ENCODE measurements around the gene FERMT2. TPM values are rescaled to one million over a fixed set of nuclear protein-coding genes. Genes with fewer than 3 reads are reported as not detected.

The FERMT2 gene
- total and polyA plus RNA-seq, 8 donors: 25.9 to 213 (median 63.3) TPM

DNA sequence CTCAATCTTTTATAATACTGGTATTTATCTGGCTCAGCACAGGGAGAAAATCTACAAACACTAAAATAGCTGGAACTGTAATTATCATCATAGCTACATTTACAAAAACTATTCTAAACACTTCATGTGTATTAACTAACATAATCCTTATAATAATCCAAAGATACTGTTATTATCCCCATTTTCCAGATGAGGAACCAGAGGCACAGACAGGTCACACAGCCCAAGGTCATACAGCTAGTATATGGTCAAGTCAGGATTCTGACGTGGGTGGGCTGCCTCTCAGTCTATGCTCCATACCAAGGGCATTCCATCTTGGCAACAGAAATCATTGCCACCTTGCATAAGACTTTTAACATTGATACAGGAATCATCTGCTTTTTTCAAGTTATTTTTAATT is 11.4 kb downstream of the FERMT2 start:
- intact Hi-C loops (cut with DNase I; ENCODE audit: low total_unique reads): no loop called here
- Histone ChIP-seq H3K27ac (no peak overlapping the region), H3K9me3 (no peaks in the 10 kb centered on the region), H3K27me3 (no peaks in the 10 kb centered on the region), H3K36me3 (no peaks in the 10 kb centered on the region), H3K4me3 (no peak overlapping the region), H3K4me1 (peaks cover 0 to 86% (median 34%) of the 10 kb centered on the region in 4 donors)
- DNase-seq: no peak
- no peak for TF ChIP-seq EP300 (IDR thresholded peaks at IDR 0.05)
- TF ChIP-seq, protein P1, sequence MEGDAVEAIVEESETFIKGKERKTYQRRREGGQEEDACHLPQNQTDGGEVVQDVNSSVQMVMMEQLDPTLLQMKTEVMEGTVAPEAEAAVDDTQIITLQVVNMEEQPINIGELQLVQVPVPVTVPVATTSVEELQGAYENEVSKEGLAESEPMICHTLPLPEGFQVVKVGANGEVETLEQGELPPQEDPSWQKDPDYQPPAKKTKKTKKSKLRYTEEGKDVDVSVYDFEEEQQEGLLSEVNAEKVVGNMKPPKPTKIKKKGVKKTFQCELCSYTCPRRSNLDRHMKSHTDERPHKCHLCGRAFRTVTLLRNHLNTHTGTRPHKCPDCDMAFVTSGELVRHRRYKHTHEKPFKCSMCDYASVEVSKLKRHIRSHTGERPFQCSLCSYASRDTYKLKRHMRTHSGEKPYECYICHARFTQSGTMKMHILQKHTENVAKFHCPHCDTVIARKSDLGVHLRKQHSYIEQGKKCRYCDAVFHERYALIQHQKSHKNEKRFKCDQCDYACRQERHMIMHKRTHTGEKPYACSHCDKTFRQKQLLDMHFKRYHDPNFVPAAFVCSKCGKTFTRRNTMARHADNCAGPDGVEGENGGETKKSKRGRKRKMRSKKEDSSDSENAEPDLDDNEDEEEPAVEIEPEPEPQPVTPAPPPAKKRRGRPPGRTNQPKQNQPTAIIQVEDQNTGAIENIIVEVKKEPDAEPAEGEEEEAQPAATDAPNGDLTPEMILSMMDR (IDR thresholded peaks at IDR 0.05): no peak
- TF ChIP-seq POLR2AphosphoS5 (IDR thresholded peaks at IDR 0.05): no peak
- WGBS, 5 donors: 63 to 83% (median 69%) methylated on average over 1 of the region's 1 CpG

DNA sequence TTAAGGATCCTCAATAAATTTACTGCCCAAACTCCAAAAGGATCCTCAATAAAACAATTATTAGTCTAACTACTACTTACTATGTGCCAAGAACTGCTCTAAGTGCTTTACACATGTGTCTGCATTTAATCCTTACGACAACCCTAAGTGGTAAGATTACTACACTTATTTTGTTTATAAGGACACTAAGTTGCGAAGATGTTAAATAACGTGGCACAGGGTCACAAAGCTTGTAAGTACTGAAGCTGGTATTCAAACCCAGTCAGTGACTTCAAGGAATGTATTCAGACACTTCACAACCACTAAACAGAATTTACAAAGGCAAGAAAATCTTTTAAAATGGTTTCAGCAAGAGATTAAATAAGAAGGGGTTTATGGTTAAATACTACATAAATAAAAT is 13.0 kb downstream of the FERMT2 start:
- no peaks in the 10 kb centered on the region for H3K27me3 ChIP-seq
- intact Hi-C loops (cut with DNase I; ENCODE audit: low total_unique reads): no loop called here
- no peak overlapping the region for H3K4me3 ChIP-seq
- peaks cover 0 to 82% (median 31%) of the 10 kb centered on the region in 4 donors for H3K4me1 ChIP-seq
- whole genome bisulfite sequencing, 5 donors: 75 to 89% (median 80%) methylated on average over 3 of the region's 3 CpGs
- H3K9me3 ChIP-seq: no peaks in the 10 kb centered on the region
- no peak for DNase-seq
- TF ChIP-seq POLR2AphosphoS5 (IDR thresholded peaks at IDR 0.05) (no peak), POLR2A (IDR thresholded peaks at IDR 0.05) (no peak), EP300 (IDR thresholded peaks at IDR 0.05) (no peak)
- TF ChIP-seq, protein P1 (IDR thresholded peaks at IDR 0.05): no peak
- no peaks in the 10 kb centered on the region for H3K36me3 ChIP-seq
- H3K27ac ChIP-seq: no peak overlapping the region

GRCh38 chr14:52937306-52937705 is 13.5 kb downstream of the FERMT2 start:
- TF ChIP-seq POLR2AphosphoS5 (IDR thresholded peaks at IDR 0.05) (no peak), EP300 (IDR thresholded peaks at IDR 0.05) (no peak), POLR2A (IDR thresholded peaks at IDR 0.05) (no peak)
- TF ChIP-seq, protein P1 (IDR thresholded peaks at IDR 0.05): no peak
- no peak for DNase-seq
- H3K36me3 ChIP-seq: no peaks in the 10 kb centered on the region
- H3K27ac ChIP-seq: no peak overlapping the region
- H3K4me3 ChIP-seq: no peak overlapping the region
- no peaks in the 10 kb centered on the region for H3K27me3 ChIP-seq
- 60 to 76% (median 75%) methylated on average over 4 of the region's 4 CpGs for WGBS, 5 donors
- peaks cover 0 to 77% (median 32%) of the 10 kb centered on the region in 4 donors for H3K4me1 ChIP-seq
- intact Hi-C loops (cut with DNase I; ENCODE audit: low total_unique reads): no loop called here
- no peaks in the 10 kb centered on the region for H3K9me3 ChIP-seq

GRCh38 chr14:52936437-52936836 is 14.4 kb downstream of the FERMT2 start:
- intact Hi-C loops (cut with DNase I; ENCODE audit: low total_unique reads): no loop called here
- H3K4me1 ChIP-seq: peaks cover 0 to 76% (median 34%) of the 10 kb centered on the region in 4 donors

More at GRCh38 chr14:52936437-52936836, 14.4 kb downstream of the FERMT2 start:
- H3K36me3 ChIP-seq: no peaks in the 10 kb centered on the region
- H3K27me3 ChIP-seq: no peaks in the 10 kb centered on the region
- no peak for DNase-seq
- H3K27ac ChIP-seq: peak overlapping the region in 1 of 5 donors; percentile 9
- TF ChIP-seq POLR2A (IDR thresholded peaks at IDR 0.05): no peak
- TF ChIP-seq POLR2AphosphoS5 (IDR thresholded peaks at IDR 0.05): no peak
- TF ChIP-seq EP300 (IDR thresholded peaks at IDR 0.05): no peak
- TF ChIP-seq, protein P1 (IDR thresholded peaks at IDR 0.05): no peak
- H3K4me3 ChIP-seq: no peak overlapping the region
- H3K9me3 ChIP-seq: no peaks in the 10 kb centered on the region
- 81 to 96% (median 88%) methylated on average over 1 of the region's 1 CpG for WGBS, 5 donors
